Activated T-helper 1 cell treated with Interleukin-2 at 50 U/mL for 16 hours (primary cell): ENCODE results near the gene NDUFB3.
A peak's percentile ranks its signal among the peaks of the same experiment; 100 is the strongest.
"Not testable (repeated sequence)": the region's sequence is repeated elsewhere in the genome, so short reads cannot be mapped to it uniquely, and the experiment has no call there.

Source experiments
- DNase-seq: peaks from one replicate; pipeline ENCODE4 v3.0.0-alpha.2; 2020; ENCODE audit warnings: low read depth

Gene NDUFB3

GRCh38 chr2:201071479-201072200, at the start of gene NDUFB3, which contains the start of gene HYCC2:
NDUFB3 (plus strand) TSS chr2:201072001; CDS start chr2:201078883, 6,882 bp downstream.
HYCC2 (minus strand) TSS chr2:201071671; CDS start chr2:201024009, 47,662 bp downstream.
- DNase-seq: peak; percentile 85

- no peak for DNase-seq
These were observed 47.3 kb upstream of the NDUFB3 start for GRCh38 chr2:201024518-201024917.

DNA sequence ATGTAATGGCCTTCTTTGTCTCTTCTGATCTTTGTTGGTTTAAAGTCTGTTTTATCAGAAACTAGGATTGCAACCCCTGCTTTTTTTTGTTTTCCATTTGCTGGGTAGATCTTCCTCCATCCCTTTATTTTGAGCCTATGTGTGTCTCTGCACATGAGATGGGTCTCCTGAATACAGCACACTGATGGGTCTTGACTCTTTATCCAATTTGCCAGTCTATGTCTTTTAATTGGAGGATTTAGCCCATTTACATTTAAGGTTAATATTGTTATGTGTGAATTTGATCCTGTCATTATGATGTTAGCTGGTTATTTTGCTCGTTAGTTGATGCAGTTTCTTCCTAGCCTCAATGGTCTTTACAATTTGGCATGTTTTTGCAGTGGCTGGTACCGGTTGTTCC, 37.4 kb upstream of the NDUFB3 start:
- DNase-seq: not testable (repeated sequence)

DNA sequence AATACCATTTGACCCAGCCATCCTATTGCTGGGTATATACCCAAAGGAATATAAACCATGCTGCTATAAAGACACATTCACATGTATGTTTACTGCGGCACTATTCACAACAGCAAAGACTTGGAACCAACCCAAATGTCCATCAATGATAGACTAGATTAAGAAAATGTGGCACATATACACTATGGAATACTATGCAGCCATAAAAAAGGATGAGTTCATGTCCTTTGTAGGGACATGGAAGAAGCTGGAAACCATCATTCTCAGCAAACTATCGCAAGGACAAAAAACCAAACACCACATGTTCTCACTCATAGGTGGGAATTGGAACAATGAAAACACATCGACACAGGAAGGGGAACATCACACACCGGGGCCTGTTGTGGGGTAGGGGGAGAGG, 33.4 kb upstream of the NDUFB3 start:
- DNase-seq: not testable (repeated sequence)

DNA sequence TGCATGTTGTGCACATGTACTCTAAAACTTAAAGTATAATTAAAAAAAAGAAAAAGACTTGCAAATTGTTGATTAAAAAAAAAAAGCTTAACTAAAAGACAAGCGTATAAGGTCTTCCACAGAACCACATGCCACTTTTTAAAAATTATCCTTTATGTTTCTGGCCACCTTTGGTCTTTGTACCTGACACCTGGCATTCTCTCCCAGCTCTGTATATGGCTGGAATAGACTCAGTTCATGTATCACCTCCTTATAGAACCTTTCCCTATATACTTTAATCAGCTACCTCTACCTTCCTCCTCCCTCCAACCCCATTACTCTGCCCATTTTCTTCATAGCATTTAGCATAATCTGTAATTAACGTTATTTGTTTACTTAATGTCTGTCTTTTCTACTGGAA, 32.9 kb upstream of the NDUFB3 start:
- no peak for DNase-seq

DNA sequence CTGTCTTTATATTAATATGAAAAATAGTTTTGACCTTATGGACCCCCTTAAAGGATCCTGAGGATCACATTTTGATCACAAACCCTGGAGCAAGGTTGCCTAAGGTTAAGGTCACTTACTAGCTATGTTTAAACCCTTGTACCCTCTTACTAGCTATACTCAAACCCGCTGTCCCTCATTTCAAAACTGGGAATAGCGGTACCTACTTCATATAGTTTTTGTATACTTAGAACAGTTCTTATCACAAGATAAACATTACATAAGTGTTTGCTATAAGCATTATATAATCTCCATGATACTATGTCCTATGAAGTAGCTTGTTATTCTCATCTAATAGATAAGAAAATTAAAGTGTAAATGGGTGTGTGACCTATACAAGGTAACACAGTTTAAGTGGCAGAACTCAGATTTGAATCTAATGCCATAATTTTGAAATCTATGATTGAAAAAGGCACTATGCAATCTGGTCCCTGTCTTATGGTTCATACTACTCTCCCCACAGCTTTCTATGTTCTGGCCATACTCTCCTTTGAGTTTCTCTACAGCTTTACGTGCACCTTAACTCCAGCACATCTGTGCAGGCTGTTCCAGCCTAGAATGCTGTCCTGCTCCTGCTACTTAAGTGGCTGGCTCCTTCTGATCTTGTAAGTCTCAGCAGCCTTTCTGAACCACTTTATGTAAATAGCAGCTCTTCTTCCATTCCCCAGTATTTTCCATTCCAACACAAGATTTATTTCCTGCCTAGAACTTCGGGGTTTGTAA, 30.8 kb upstream of the NDUFB3 start:
- no peak for DNase-seq

- not testable (repeated sequence) for DNase-seq
These were observed 29.4 kb upstream of the NDUFB3 start for GRCh38 chr2:201042451-201042850.

DNA sequence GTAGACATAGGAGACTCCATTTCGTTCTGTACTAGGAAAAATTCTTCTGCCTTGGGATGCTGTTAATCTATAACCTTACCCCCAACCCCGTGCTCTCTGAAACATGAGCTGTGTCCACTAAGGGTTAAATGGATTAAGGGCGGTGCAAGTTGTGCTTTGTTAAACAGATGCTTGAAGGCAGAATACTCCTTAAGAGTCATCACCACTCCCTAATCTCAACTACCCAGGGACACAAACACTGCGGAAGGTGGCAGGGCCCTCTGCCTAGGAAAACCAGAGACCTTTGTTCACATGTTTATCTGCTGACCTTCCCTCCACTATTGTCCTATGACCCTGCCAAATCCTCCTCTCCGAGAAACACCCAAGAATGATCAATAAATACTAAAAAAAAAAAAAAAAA, 28.8 kb upstream of the NDUFB3 start:
- not testable (repeated sequence) for DNase-seq

DNA sequence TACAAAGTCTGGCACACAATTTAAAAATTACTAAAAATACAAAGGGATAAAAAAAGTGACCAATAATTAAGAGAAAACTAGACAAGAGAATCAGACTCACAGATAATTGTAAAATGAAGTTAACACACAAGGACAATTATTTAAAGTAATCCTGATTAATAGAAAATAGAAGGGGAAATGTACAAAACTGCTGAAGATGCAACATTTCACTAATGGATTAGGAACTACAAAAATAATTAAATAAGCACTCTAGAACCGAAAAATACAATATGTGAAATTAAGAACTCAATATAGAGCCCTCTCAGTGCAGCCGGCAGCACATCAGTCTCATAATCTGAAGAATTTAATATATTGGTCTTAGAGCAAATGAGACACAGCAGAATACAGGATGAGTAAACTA, 24.9 kb upstream of the NDUFB3 start:
- no peak for DNase-seq

DNA sequence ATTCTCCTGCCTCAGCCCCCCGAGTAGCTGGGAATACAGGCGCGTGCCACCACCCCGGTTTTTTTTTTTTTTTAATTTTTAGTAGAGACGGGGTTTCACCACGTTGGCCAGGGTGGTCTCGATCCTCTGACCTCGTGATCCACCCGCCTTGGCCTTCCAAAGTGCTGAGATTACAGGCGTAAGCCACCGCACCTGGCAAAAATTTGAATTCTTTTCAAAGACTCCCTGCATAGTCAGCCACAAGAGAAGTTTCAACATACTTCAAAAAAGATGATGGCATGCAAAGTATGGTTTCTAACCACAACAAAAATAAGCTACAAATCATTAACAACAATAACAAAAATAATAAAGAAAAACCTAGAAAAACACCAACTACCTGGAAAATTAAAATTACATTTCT, 22.3 kb upstream of the NDUFB3 start:
- DNase-seq: no peak

- DNase-seq: no peak
These were observed 14.7 kb upstream of the NDUFB3 start for GRCh38 chr2:201057087-201057521.

DNA sequence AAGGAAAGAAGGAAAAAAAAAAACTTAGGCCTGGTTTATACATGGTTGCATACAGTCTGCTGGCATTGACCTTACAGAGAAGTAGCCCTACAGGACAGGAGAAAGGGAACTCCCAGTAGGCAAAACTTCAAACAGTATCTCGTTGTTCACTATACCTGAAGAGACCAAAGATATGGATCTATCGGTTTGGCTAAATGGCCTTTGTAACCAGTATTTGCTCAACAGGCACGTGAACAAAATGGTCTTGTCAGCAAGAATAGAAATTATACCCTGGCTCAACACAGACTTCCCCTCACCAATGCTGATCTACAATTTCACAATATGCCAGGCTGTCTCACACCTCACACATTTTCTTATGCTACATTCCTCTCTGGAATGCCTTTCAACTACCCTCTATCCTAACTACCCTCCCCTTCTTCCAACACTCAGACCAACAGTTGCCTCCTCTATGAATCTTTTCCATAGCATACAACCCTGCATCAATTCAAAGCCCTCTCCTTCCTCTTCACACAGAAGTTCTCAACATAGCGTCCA, 14.0 kb upstream of the NDUFB3 start:
- no peak for DNase-seq

DNA sequence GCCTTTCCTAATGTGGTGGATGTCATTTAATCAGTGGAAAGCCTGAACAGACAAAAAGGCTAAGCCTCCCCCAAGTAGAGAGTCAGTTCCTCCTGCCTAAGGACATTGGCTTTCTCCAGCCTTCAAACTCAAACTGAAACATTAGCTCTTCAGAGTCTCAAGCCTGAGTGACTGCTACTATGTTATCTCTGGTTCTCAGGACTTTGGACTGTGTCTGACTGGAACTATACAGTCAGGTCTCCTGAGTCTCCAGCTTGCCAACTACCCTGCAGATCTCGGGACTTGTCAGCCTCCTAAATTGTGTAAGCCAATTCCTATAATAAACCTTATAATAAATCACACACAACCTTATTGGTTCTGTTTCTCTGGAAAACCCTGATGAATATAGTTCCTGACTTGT, 12.9 kb upstream of the NDUFB3 start:
- no peak for DNase-seq

GRCh38 chr2:201059961-201060755, 11.6 kb upstream of the NDUFB3 start:
- DNase-seq: no peak

GRCh38 chr2:201063516-201063915, 8.3 kb upstream of the NDUFB3 start:
- not testable (repeated sequence) for DNase-seq

- DNase-seq: no peak
These were observed 6.9 kb upstream of the NDUFB3 start for GRCh38 chr2:201064797-201065329.

GRCh38 chr2:201070948-201071478, 788 bp upstream of the NDUFB3 start:
- DNase-seq: no peak

GRCh38 chr2:201072201-201072530, 365 bp downstream of the NDUFB3 start:
- no peak for DNase-seq

- no peak for DNase-seq
These were observed 1.3 kb downstream of the NDUFB3 start for GRCh38 chr2:201073071-201073470.

- DNase-seq: no peak
These were observed 3.2 kb downstream of the NDUFB3 start for GRCh38 chr2:201074996-201075395.

DNA sequence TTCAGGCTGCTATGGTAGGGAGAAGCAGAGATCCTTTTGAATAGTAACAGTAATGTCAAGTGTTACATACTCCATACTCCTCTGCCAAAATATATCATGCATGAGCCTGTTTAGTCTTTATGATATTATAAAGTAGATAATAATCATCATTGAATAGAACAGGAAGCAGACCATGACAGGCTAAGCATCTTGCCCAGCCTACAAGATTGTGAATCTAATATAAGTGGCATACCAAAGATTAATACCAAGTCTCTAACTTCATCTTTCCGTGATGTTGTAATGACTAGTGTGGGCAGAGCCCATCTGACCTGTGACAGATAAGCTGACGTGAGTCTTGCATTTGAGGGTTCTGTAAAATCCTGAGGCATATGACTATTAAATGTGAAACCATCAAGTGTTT, 13.1 kb downstream of the NDUFB3 start:
- DNase-seq: no peak

DNA sequence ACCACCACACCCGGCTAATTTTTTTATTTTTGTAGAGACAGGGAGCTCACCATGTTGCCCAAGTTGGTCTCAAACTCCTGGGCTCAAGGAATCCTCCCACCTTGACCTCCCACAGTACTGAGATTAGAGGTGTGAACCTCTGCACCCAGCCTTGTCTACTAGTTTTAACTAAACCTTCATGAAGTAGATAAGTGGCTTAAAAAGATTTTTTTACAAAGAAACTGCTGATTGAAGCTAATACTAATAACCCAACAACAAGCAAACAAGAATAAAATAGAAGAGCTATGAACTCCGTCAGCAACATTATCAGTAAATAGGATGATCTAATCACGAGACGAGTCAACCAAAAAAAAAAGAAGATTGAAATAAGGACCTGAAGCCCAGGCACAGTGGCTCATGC, 18.8 kb downstream of the NDUFB3 start:
- DNase-seq: no peak
